WERI-Rb-1 (cell line): ENCODE measurements around the gene TRIM44.
"Not testable (repeated sequence)": the region's sequence is repeated elsewhere in the genome, so short reads cannot be mapped to it uniquely, and the experiment has no call there.

ENCODE experiments used
- DNase-seq: peaks from one replicate; pipeline ENCODE4 v3.0.0-alpha.2; 2020
- H3K27ac ChIP-seq: fragments of 250-450 bp; sonication (Bioruptor Pico); 2 replicates; pipeline ENCODE4 v1.5.1; 2020; ENCODE audit warnings: mild to moderate bottlenecking, moderate library complexity
- H3K27me3 ChIP-seq: fragments of 250-450 bp; sonication (Bioruptor Pico); 2 replicates; pipeline ENCODE4 v1.5.1; 2021; ENCODE audit warnings: mild to moderate bottlenecking, low read depth, moderate library complexity; ENCODE audit not compliant: insufficient read depth, severe bottlenecking
- H3K36me3 ChIP-seq: fragments of 250-450 bp; sonication (Bioruptor Pico); 2 replicates; pipeline ENCODE4 v1.5.1; 2020; ENCODE audit warnings: mild to moderate bottlenecking, moderate library complexity
- H3K4me3 ChIP-seq: 2 replicates; pipeline ENCODE4 v1.5.1; 2011; ENCODE audit warnings: low read depth, mild to moderate bottlenecking, control low read depth, low read length
- H3K9me3 ChIP-seq: fragments of 250-450 bp; sonication (Bioruptor Pico); 2 replicates; pipeline ENCODE4 v1.5.1; 2021; ENCODE audit warnings: mild to moderate bottlenecking, moderate library complexity; ENCODE audit not compliant: severe bottlenecking
- TF ChIP-seq, protein P1 (sequence below): IDR thresholded peaks from 2 replicates; pipeline ENCODE4 v1.5.1; 2011; ENCODE audit warnings: low read depth, mild to moderate bottlenecking, control low read depth, inconsistent platforms, low read length

The TRIM44 gene

DNA sequence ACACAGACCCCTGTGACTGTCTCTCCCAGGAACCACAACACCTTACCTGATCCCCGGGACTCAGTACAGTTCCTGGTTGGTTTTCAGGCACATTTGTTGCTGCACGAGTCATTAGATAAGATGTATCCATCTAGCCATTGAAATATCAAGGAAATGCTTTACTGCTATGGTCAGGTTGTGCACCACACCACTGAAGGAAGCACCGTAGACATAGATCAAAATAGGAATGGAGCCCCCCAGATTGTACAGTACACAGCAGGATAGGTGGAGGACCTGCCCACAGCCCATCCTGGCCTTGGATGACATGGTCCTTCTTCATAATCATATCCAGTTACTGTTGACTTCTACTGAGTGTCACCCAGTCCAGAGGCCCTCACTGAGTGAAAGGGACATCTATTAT, 195.3 kb downstream of the TRIM44 start:
- H3K36me3 ChIP-seq = no peaks in the 10 kb centered on the region
- TF ChIP-seq, protein P1, sequence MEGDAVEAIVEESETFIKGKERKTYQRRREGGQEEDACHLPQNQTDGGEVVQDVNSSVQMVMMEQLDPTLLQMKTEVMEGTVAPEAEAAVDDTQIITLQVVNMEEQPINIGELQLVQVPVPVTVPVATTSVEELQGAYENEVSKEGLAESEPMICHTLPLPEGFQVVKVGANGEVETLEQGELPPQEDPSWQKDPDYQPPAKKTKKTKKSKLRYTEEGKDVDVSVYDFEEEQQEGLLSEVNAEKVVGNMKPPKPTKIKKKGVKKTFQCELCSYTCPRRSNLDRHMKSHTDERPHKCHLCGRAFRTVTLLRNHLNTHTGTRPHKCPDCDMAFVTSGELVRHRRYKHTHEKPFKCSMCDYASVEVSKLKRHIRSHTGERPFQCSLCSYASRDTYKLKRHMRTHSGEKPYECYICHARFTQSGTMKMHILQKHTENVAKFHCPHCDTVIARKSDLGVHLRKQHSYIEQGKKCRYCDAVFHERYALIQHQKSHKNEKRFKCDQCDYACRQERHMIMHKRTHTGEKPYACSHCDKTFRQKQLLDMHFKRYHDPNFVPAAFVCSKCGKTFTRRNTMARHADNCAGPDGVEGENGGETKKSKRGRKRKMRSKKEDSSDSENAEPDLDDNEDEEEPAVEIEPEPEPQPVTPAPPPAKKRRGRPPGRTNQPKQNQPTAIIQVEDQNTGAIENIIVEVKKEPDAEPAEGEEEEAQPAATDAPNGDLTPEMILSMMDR = no peak
- H3K4me3 ChIP-seq = no peak overlapping the region
- DNase-seq = no peak
- H3K9me3 ChIP-seq = no peaks in the 10 kb centered on the region
- H3K27ac ChIP-seq = no peak overlapping the region
- H3K27me3 ChIP-seq = no peaks in the 10 kb centered on the region

DNA sequence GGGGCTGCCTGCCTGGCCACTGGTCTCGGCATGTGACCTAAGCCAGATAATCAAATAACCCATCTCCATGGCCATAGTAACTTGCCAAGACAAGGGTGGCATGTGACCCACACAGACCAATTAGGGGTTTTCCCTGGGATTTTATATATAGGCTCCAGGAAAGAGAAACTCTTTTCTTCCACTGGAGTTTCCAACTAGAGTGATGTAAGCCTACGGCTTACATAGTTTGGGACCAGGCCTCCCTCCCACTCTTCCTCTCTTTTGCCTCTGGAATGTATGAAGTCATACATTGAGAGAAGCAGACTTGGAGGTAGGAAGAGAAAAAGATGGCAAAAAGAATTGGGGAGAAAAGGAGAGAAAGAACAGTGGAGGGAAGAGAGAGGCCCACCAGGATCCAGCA, 196.7 kb downstream of the TRIM44 start:
- Histone ChIP-seq H3K4me3 (no peak overlapping the region), H3K27me3 (no peaks in the 10 kb centered on the region), H3K27ac (no peak overlapping the region), H3K9me3 (no peaks in the 10 kb centered on the region), H3K36me3 (no peaks in the 10 kb centered on the region)
- TF ChIP-seq, protein P1 = no peak
- no peak for DNase-seq

- not testable (repeated sequence) for H3K9me3 ChIP-seq, H3K27me3 ChIP-seq, H3K27ac ChIP-seq, H3K36me3 ChIP-seq, DNase-seq, H3K4me3 ChIP-seq
Observed at GRCh38 chr11:35860194-35860593, 197.6 kb downstream of the TRIM44 start.

DNA sequence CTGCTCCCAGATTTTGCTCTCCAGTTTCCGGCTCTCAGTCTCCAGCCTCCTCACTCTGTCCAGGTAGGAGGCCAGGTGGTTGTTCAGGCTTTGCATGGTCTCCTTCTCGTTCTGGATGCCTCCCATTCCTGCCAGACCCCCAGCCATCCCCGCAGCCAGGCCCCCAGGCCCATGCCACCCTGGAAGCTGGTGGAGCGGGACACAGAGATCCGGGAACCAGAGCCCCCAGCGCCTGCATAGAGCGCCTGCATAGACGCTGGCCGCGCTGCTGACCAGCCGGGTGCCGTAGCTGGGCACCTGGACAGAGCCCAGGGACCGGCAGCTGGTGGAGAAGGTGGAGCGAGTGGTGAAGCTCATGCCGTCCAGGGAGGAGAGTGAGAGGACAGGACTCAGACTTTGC, 198.6 kb downstream of the TRIM44 start:
- DNase-seq = no peak
- Histone ChIP-seq H3K4me3 (no peak overlapping the region), H3K36me3 (no peaks in the 10 kb centered on the region), H3K9me3 (no peaks in the 10 kb centered on the region), H3K27me3 (no peaks in the 10 kb centered on the region), H3K27ac (no peak overlapping the region)
- TF ChIP-seq, protein P1 = no peak

GRCh38 chr11:35862666-35863065, 200.1 kb downstream of the TRIM44 start:
- Histone ChIP-seq H3K9me3 (no peaks in the 10 kb centered on the region), H3K36me3 (no peaks in the 10 kb centered on the region), H3K27me3 (no peaks in the 10 kb centered on the region), H3K27ac (no peak overlapping the region), H3K4me3 (no peak overlapping the region)
- TF ChIP-seq, protein P1 = no peak
- no peak for DNase-seq

- DNase-seq = no peak
- H3K27me3 ChIP-seq = no peaks in the 10 kb centered on the region
- no peak overlapping the region for H3K27ac ChIP-seq
- TF ChIP-seq, protein P1 = no peak
- H3K36me3 ChIP-seq = no peaks in the 10 kb centered on the region
- H3K4me3 ChIP-seq = no peak overlapping the region
- H3K9me3 ChIP-seq = no peaks in the 10 kb centered on the region
Observed at GRCh38 chr11:35864131-35864530, 201.6 kb downstream of the TRIM44 start.
